T-helper 9 cell (primary cell): ENCODE measurements around the gene ETNK1.

Source experiments
- DNase-seq: peaks from one replicate; pipeline ENCODE4 v3.0.0-alpha.2; 2020

Gene ETNK1

GRCh38 chr12:22640851-22641250, 15.9 kb downstream of the ETNK1 start:
- DNase-seq, result no peak

GRCh38 chr12:22641353-22642053, 16.5 kb downstream of the ETNK1 start:
- no peak for DNase-seq

GRCh38 chr12:22648668-22649067, 23.7 kb downstream of the ETNK1 start:
- DNase-seq, result no peak

DNA sequence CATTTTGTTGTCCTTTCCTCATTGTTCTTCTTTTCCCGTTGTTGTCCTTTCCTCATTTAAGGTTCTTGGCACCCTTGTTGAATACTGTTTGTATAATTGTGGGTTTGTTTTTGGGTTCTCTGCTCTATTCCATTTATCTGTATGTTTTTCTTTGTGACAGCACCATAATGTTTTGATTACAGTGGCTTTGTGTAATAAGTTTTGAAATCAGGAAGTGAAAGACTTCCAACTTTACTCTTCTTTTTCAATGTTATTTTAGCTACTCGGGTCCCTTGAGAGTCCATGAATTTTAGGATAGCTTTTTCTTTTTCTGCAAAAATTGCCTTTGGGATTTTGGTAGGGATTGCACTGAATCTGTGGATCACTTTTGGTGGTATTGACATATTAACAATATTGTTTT, 28.1 kb downstream of the ETNK1 start:
- DNase-seq, result no peak

- no peak for DNase-seq
Measured at GRCh38 chr12:22653791-22654190, 28.8 kb downstream of the ETNK1 start.

DNA sequence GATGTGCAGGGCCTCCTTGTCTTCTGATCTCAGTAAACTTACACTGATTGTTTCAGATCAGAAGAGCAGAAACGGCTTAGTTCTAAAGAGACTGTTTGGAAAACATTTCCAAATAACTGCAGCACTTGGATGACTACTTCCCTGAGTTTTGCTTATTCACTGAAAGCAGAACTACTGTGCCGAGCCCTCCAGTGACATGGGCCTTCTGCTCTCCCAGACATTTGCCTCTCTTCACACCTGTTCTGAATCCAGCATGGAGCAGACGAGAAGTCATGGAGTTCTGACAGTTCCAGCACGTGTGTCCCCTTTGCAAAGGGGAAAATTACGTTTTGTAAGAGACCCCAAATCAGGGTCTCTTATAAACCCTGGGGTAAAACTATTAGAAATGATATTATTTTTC, 31.4 kb downstream of the ETNK1 start:
- DNase-seq, result no peak

- no peak for DNase-seq
Measured at GRCh38 chr12:22656831-22657230, 31.9 kb downstream of the ETNK1 start.

DNA sequence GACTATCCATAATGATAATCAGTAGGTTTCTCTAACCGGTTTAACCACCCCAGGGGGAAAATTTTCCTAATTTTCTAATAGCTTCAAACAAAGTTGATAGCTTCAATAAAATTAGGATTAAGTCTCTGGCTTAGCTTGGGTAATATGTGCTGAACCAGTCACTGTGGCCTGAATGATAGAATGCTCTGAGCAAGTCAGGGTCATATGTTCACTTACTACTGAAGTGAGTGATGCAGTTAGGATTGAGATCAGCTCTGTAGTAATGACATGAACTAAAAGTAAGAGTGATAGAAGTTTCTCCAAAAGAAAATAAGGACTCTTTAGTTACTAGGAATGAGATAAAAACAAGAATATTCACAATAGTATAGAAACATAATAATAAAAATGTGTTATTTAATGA, 32.6 kb downstream of the ETNK1 start:
- DNase-seq, result no peak

DNA sequence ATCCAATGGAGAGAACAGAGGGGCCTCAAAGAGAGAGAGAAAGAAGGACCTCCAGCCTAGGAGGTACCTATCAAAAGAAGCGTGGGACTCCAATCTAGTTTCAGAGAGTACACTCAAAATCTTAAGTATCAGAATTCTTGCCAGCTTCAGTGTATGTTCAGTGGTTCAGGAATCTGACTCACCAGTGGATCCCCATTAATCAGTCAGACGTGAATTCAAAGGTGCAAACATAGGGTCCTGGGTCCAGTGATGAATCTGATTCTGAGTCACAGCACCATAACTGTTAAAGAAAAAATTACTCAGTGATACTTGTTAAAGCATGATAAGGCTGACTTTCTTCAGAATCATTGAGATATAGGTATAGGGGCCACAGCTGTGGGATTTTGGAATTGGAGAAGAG, 33.2 kb downstream of the ETNK1 start:
- no peak for DNase-seq

- DNase-seq, result no peak
Measured at GRCh38 chr12:22662356-22662755, 37.4 kb downstream of the ETNK1 start.

DNA sequence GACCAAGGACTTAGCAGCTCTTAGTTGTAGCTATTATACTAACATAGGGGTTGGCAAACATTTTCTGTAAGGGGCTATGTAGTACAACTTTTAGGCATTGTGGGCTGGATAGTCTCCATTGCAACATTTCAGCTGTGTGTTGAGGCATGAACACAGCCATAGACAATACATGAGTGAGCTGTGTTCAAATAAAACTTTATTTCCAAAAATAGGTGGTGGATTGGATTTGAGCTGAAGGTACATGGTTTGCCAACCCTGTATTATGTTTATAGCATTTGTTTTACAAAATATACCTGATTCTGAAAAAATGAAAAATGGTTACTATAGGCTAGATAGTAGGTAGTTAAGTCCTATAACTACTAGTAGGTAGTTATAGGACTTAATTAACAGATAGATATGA, 40.5 kb downstream of the ETNK1 start:
- DNase-seq, result no peak

DNA sequence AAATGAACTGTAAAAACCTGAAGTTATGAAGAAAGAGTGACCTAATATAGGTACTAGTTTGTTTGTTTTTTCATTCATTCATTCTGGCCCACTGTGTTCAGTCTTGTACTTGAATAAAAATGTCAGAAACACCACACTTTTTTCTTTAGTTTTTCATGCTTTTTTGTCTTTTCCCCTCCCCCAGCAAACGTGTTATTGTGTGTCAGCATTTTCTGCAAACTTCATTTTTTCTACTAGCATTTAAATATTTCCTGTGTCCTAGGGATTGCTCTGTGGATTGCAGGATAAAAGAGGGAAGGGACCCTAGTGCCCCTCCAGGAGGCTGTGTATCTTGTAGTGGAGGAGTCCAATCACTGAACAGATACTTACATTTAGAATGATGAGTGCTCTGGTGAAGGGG, 42.2 kb downstream of the ETNK1 start:
- DNase-seq, result no peak

DNA sequence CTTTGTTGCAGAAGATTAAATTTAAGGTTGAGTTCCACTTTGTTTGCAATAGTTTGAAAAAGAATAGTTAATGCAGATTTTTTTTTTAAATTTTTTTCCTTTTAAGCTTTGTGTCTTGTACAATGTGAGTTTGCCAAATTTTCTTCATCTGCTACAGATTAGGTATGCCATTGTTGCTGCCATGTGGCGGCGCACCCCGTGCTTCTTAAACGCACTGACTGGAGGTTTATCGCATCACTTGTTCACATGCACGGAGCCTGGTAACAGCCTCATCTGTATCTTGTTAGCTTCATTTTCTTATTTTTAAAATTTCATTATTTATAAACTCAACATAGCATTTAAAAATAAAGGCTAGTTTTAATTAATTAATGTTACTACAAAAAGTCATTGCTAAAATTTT, 43.5 kb downstream of the ETNK1 start:
- no peak for DNase-seq

DNA sequence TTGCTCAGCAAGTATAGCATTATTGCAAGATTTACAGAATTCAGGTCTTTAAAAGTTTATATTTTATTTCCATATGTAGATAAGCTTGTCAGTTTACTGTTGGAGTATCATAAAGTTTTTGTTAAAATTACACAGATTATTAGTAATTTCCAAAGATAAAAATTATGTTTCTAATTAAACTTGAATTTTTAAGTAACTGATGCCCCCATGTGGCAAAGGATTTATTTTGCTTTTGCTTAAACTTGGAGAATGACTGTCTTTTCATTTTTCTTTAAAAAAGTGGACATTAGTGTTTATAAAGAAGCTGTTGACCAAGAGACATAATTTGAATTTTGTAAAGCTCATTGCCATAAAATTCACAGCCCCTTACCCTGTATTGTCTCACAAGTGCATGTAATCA, 45.8 kb downstream of the ETNK1 start:
- DNase-seq, result no peak

GRCh38 chr12:22672951-22673350, 48.0 kb downstream of the ETNK1 start:
- DNase-seq, result no peak

DNA sequence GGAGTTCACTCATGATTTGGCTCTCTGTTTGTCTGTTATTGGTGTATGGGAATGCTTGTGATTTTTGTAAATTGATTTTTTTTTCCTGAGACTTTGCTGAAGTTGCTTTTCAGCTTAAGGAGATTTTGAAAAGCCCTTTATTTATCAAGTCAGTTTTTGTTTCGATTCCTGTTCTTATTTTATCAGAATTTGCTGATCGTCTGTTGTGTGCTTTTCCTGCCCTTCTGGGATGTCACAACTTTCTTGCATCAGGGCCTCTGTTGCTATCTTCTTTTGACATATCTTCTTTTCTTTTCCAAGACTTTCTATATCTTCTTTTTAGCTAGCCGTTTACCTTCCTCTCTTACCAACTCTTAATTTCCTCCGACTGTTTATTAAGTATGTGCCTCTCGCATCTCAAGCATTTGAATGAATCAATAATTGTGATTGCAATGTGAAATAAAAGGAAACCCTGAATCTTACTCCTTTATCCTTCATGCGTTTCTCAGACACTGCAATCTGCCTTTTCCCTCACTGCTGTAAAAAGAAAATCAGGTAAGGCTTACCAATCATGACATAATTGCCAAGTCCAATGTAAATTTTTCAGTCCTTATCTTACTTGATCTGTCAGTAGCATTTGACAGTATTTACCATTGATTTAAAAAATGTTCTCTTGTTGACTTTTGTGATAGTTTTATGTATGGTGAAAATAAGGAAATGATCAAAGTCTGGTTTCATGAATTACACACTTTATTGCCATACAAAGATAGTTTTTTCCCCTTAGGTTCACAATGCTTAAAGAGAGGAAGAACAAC, 53.0 kb downstream of the ETNK1 start:
- DNase-seq, result no peak

DNA sequence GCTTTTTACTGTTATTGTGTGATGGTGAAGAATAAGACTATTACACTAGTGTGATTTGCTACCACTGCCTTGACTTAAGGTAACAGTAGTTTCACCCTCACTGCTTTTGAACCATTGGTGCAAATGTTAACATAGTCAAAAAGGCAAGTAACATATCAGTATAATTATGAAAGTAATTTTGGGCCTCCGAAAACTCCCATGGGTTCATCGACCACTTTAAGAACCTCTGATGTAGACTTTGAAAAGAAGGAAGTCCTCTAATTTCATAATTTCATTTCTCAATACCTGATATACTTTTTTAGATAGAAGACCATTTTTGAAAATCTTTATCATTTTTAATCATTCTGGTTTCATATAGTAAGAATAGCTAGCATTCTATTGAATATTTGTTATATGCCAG, 57.7 kb downstream of the ETNK1 start:
- no peak for DNase-seq

GRCh38 chr12:22683131-22683530, 58.2 kb downstream of the ETNK1 start:
- no peak for DNase-seq

- DNase-seq, result no peak
Measured at GRCh38 chr12:22684140-22685118, 59.5 kb downstream of the ETNK1 start.

DNA sequence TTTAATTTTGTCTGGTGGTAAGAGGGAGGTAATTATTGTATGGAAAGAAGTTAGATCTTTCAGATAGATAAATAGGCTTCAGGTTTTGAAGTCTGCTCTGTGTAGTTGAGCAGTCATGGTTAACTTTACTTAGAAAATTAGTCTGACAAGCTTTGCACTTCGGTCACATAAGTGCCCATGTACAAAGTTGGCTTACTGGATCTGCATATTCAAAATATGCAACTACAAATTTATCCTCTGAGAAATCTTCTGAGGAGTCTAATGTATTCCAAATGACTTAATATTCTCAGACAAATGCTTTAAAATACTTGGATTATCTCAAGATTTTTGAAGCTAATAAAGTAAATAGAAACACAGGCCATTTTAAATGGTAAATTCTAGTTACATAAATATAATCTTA, 61.2 kb downstream of the ETNK1 start:
- DNase-seq, result no peak

DNA sequence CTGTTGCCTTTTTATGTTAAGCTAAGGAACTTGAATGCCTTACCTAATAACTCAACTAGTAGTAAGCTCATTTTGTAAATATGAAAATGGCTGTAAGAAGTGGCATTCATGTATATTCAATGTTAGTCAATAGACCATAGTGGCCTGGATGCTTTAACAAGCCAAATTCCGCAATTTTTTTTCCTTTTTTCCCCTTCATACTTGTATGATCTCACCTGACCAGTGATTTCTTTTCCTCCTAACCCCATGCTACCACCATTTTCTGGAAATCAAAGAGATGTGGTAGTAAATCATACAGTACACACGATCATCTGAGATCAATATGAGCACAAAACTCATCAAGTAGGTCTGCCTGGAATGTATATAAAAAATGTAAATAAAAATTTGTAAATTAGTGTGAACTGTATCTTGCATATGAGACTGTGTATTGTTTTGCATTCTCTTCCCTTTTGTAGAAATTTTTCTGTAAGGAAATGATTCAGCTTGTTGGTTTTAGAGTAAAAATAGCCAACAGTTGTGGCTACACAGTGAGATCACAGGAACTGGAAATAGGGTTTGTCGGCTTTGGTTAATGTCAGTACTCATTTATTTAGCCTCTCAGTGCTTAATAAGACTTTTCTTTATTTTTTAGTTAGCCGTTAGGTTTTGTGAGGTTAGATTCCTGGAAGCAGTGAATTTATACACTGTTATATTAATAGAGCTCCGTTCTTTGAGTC, 62.5 kb downstream of the ETNK1 start:
- no peak for DNase-seq

- no peak for DNase-seq
Measured at GRCh38 chr12:22689876-22690275, 64.9 kb downstream of the ETNK1 start.

GRCh38 chr12:22691319-22691718, 66.3 kb downstream of the ETNK1 start:
- no peak for DNase-seq
